KG1 (cell line): ENCODE measurements around the gene CAPNS2.
A peak's percentile ranks its signal among the peaks of the same experiment; 100 is the strongest.
"Not testable (repeated sequence)": the region's sequence is repeated elsewhere in the genome, so short reads cannot be mapped to it uniquely, and the experiment has no call there.

Source experiments
- DNase-seq: peaks from one replicate; lab custom pipeline; 2025; lab: John Stamatoyannopoulos, UW

CAPNS2 gene

GRCh38 chr16:55568207-55568606 is 1.7 kb downstream of the CAPNS2 start:
- DNase-seq = no peak

DNA sequence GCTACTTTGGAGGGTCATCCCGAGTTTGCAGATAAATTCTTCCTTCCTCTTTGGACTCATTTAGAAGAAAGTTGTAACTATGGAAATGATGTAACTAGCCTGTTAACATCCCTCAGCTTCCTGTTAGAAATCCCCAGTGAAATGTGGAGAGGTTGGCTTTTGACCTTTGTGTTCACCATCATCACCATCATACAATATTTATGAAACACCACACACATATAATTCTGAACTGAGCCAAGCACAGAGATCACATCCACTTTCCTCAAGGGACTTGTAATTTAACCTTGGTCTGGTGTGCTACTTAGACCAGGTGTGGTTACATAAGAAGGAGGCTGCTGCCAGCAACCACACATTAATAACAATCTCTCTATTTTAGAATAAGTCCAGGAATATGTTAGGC is 2.5 kb downstream of the CAPNS2 start:
- no peak for DNase-seq

DNA sequence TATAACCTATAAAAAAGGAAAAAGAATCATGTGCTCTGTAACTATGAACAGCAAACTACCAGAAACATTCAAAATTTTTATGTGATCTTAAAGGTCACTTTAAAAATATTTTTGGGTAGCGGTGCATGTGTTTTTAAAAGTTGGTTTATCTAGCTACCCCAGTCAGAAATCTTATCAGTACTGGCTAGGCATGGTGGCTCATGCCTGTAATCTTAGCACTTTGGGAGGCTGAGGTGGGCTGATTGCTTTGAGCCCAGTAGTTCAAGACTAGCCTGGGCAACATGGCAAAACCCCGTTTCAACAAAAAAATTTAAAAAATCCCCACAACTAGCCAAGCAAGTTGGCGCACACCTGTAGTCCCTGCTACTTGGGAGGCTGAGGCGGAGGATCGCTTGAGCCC is 3.7 kb downstream of the CAPNS2 start:
- DNase-seq = no peak

GRCh38 chr16:55571191-55571897 is 4.9 kb downstream of the CAPNS2 start:
- no peak for DNase-seq

DNA sequence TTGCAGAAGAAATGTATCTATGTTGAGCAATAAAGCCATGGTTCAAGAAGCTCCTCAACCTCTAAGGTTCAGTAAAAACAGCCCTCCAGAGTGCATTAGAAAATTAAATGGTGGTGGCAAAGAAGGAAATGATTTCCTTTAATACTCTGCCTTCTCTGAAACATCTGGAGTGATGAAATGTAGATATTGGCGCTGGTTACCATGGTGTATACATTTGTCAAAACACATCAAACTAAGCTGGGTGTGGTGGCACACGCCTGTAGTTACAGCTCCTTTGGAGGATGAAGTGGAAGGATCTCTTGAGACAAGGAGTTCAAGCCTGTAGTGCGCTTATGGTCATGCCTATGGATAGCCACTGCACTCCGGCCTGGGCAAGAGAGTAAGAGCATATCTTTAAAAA is 6.0 kb downstream of the CAPNS2 start:
- no peak for DNase-seq

GRCh38 chr16:55574811-55575210 is 8.3 kb downstream of the CAPNS2 start:
- no peak for DNase-seq

DNA sequence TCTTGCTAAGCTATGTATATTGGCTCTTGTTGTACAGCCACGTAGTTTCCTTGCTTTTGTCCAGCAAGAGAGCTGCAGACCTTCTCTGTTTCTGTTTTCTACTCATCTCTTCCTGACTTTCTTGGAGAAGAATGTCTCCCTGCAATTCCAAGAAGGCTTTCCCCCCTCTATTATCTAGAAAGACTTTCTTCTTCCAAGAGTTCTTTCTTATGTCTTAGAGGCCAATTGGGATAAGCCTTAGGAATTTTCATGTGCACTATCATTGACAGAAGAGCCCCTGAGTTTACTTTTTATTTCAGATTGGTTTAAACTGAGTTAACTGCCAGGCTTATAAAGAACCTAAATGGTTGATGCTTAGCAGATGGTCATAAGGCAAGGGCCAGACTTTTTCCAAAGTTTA is 9.0 kb downstream of the CAPNS2 start:
- DNase-seq = no peak

GRCh38 chr16:55576384-55576783 is 9.9 kb downstream of the CAPNS2 start:
- no peak for DNase-seq

- no peak for DNase-seq
Measured at GRCh38 chr16:55577887-55578286, 11.4 kb downstream of the CAPNS2 start.

DNA sequence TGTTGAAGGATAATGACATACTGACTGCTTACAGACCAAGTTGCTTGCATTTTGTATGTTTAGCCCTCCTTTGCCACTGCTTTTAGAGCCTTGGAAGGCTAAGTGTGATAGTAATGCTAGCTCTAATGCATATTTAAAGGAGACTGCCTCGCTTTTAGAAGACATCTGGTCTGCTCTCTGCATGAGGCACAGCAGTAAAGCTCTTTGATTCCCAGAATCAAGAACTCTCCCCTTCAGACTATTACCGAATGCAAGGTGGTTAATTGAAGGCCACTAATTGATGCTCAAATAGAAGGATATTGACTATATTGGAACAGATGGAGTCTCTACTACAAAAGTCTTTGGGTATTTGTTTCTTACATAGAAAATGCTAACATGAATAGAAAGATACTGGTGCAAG is 19.1 kb downstream of the CAPNS2 start:
- no peak for DNase-seq

DNA sequence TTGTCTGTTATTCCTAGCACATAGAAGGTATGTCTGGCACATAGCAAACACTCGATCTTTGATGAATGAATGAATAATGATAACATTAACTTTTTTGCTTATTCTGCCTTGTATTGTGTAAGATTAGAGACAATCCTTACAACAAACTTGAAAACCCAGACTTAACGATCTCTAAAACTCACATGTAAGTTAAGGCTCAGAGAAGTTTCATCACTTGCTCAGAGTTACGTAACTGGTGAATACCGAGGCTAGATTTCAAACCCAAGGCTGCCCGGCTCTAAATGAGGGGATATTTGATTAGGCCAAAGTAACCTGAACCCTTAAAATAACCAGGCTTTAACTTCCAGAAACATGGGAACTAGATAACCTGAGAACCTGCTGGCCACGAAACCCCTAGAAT is 22.3 kb downstream of the CAPNS2 start:
- no peak for DNase-seq

- DNase-seq = peak; percentile 27
Measured at GRCh38 chr16:55592306-55592705, 25.8 kb downstream of the CAPNS2 start.

GRCh38 chr16:55597928-55598327 is 31.4 kb downstream of the CAPNS2 start:
- no peak for DNase-seq

GRCh38 chr16:55605754-55606336 is 39.4 kb downstream of the CAPNS2 start:
- DNase-seq = no peak

GRCh38 chr16:55613613-55614335 is 47.3 kb downstream of the CAPNS2 start:
- no peak for DNase-seq

DNA sequence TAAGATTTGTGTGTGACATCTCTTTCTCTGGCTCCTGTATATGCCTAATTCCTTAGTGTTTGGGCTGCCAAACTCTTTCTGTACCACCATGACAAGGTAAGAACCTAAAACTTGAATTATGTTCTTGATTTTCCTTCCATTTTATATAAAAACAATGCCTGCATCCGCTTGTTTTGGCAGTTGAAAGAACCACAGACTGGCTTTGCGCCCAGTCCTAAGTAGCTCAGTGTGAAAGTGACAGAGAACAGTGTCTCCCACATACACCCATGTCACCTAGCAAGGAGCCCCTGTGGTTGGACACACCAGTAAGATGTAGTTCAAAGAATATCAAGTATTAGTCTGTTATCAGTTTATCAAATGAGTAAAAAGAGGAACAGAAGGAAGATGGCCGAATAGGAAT is 48.6 kb downstream of the CAPNS2 start:
- DNase-seq = no peak

- not testable (repeated sequence) for DNase-seq
Measured at GRCh38 chr16:55615670-55616069, 49.2 kb downstream of the CAPNS2 start.
